ENCODE results near the gene EWSR1. TPM values are rescaled to one million over a fixed set of nuclear protein-coding genes. Genes with fewer than 3 reads are reported as not detected.

Gene EWSR1
- total RNA-seq, 3 donors from 2014 or later (not counting 1 experiment from before 2014, with no cell fraction given): 366 to 387 (median 382) TPM

GRCh38 chr22:29345932-29346331 is 77.9 kb downstream of the EWSR1 start:
- intact Hi-C loops (cut with micrococcal nuclease): no loop called here
- DNase-seq (no peak), ATAC-seq (no peak)
- H3K4me3 Mint-ChIP-seq: no peak overlapping the region
- Histone ChIP-seq H3K9me3 (ENCODE audit: control insufficient read depth, insufficient read depth, low read length) (no peaks in the 10 kb centered on the region), H3K27ac (ENCODE audit: low read length) (no peak overlapping the region), H3K4me1 (ENCODE audit: control insufficient read depth, insufficient read depth, low read length) (no peaks in the 10 kb centered on the region), H3K36me3 (ENCODE audit: control insufficient read depth, insufficient read depth, low read length) (peaks cover 80% of the 10 kb centered on the region), H3K4me3 (ENCODE audit: low read length) (no peak overlapping the region), H3K27me3 (ENCODE audit: control insufficient read depth, insufficient read depth, low read length) (no peaks in the 10 kb centered on the region)
- no peak overlapping the region for H3K27ac Mint-ChIP-seq
- H3K27me3 Mint-ChIP-seq (ENCODE audit: low read depth in 2 of 2): no peaks in the 10 kb centered on the region
- peaks cover 8% of the 10 kb centered on the region for H3K36me3 Mint-ChIP-seq
- H3K4me1 Mint-ChIP-seq: no peaks in the 10 kb centered on the region
- no peaks in the 10 kb centered on the region for H3K9me3 Mint-ChIP-seq
- TF ChIP-seq CTCF (IDR thresholded peaks at IDR 0.05): no peak

GRCh38 chr22:29346659-29347058 is 78.6 kb downstream of the EWSR1 start:
- no peaks in the 10 kb centered on the region for H3K9me3 Mint-ChIP-seq
- no peak overlapping the region for H3K27ac ChIP-seq (ENCODE audit: low read length)
- 95% methylated on average over 4 of the region's 4 CpGs for WGBS (ENCODE audit: insufficient coverage)
- H3K4me1 Mint-ChIP-seq: no peaks in the 10 kb centered on the region
- peaks cover 8% of the 10 kb centered on the region for H3K36me3 Mint-ChIP-seq
- intact Hi-C loops (cut with micrococcal nuclease): no loop called here
- peaks cover 80% of the 10 kb centered on the region for H3K36me3 ChIP-seq (ENCODE audit: control insufficient read depth, insufficient read depth, low read length)
- no peak overlapping the region for H3K4me3 ChIP-seq (ENCODE audit: low read length)
- ATAC-seq (no peak), DNase-seq (no peak)
- no peak overlapping the region for H3K4me3 Mint-ChIP-seq
- no peaks in the 10 kb centered on the region for H3K27me3 Mint-ChIP-seq (ENCODE audit: low read depth in 2 of 2)
- H3K27ac Mint-ChIP-seq: no peak overlapping the region
- no peaks in the 10 kb centered on the region for H3K27me3 ChIP-seq (ENCODE audit: control insufficient read depth, insufficient read depth, low read length)
- no peaks in the 10 kb centered on the region for H3K9me3 ChIP-seq (ENCODE audit: control insufficient read depth, insufficient read depth, low read length)
- no peak for TF ChIP-seq CTCF (IDR thresholded peaks at IDR 0.05)
- no peaks in the 10 kb centered on the region for H3K4me1 ChIP-seq (ENCODE audit: control insufficient read depth, insufficient read depth, low read length)

- Mint-ChIP-seq H3K4me3 (no peak overlapping the region), H3K27ac (no peak overlapping the region), H3K36me3 (peaks cover 8% of the 10 kb centered on the region), H3K4me1 (no peaks in the 10 kb centered on the region), H3K9me3 (no peaks in the 10 kb centered on the region), H3K27me3 (ENCODE audit: low read depth in 2 of 2) (no peaks in the 10 kb centered on the region)
- Histone ChIP-seq H3K36me3 (ENCODE audit: control insufficient read depth, insufficient read depth, low read length) (peaks cover 79% of the 10 kb centered on the region), H3K9me3 (ENCODE audit: control insufficient read depth, insufficient read depth, low read length) (no peaks in the 10 kb centered on the region), H3K4me3 (ENCODE audit: low read length) (no peak overlapping the region), H3K27me3 (ENCODE audit: control insufficient read depth, insufficient read depth, low read length) (no peaks in the 10 kb centered on the region), H3K27ac (ENCODE audit: low read length) (no peak overlapping the region), H3K4me1 (ENCODE audit: control insufficient read depth, insufficient read depth, low read length) (no peaks in the 10 kb centered on the region)
- no peak for DNase-seq
- TF ChIP-seq CTCF (IDR thresholded peaks at IDR 0.05): no peak
- WGBS (ENCODE audit: insufficient coverage): 85% methylated on average over 2 of the region's 2 CpGs
- intact Hi-C loops (cut with micrococcal nuclease): no loop called here
- no peak for ATAC-seq
These were observed 80.0 kb downstream of the EWSR1 start for GRCh38 chr22:29348041-29348440.

GRCh38 chr22:29348956-29349355 is 80.9 kb downstream of the EWSR1 start:
- intact Hi-C loops (cut with micrococcal nuclease): no loop called here
- no peak for TF ChIP-seq CTCF (IDR thresholded peaks at IDR 0.05)
- Histone ChIP-seq H3K27me3 (ENCODE audit: control insufficient read depth, insufficient read depth, low read length) (no peaks in the 10 kb centered on the region), H3K9me3 (ENCODE audit: control insufficient read depth, insufficient read depth, low read length) (no peaks in the 10 kb centered on the region), H3K27ac (ENCODE audit: low read length) (no peak overlapping the region), H3K36me3 (ENCODE audit: control insufficient read depth, insufficient read depth, low read length) (peaks cover 83% of the 10 kb centered on the region), H3K4me3 (ENCODE audit: low read length) (no peak overlapping the region), H3K4me1 (ENCODE audit: control insufficient read depth, insufficient read depth, low read length) (no peaks in the 10 kb centered on the region)
- no peak overlapping the region for H3K4me3 Mint-ChIP-seq
- no peak for ATAC-seq
- H3K36me3 Mint-ChIP-seq: peaks cover 8% of the 10 kb centered on the region
- no peak overlapping the region for H3K27ac Mint-ChIP-seq
- no peaks in the 10 kb centered on the region for H3K9me3 Mint-ChIP-seq
- no peak for DNase-seq
- WGBS (ENCODE audit: insufficient coverage): 97% methylated on average over 14 of the region's 18 CpGs
- H3K4me1 Mint-ChIP-seq: no peaks in the 10 kb centered on the region
- no peaks in the 10 kb centered on the region for H3K27me3 Mint-ChIP-seq (ENCODE audit: low read depth in 2 of 2)

All from natural killer cell (primary cell).